GM10266 (cell line): ENCODE measurements around the gene FAM3B.

ENCODE experiments used
- DNase-seq: peaks from one replicate; pipeline ENCODE4 v3.0.0; 2012; ENCODE audit errors: extremely low spot score
- CTCF ChIP-seq: IDR thresholded peaks from 2 replicates; pipeline ENCODE4 v1.5.1; 2012; ENCODE audit warnings: mild to moderate bottlenecking, low read depth; ENCODE audit not compliant: control insufficient read depth, insufficient read depth; ENCODE audit errors: missing control alignments

Gene FAM3B

GRCh38 chr21:41345934-41346685 is 29.5 kb downstream of the FAM3B start:
- TF ChIP-seq CTCF, result no peak
- no peak for DNase-seq

GRCh38 chr21:41346758-41347157 is 30.2 kb downstream of the FAM3B start:
- no peak for DNase-seq
- no peak for TF ChIP-seq CTCF

- no peak for TF ChIP-seq CTCF
- no peak for DNase-seq
Observed at GRCh38 chr21:41348434-41348833, 31.8 kb downstream of the FAM3B start.

- no peak for TF ChIP-seq CTCF
Observed at GRCh38 chr21:41349126-41349525, 32.5 kb downstream of the FAM3B start.

GRCh38 chr21:41349619-41350390 is 33.2 kb downstream of the FAM3B start:
- TF ChIP-seq CTCF, result no peak
- no peak for DNase-seq

More at GRCh38 chr21:41349126-41349525, 32.5 kb downstream of the FAM3B start:
- DNase-seq, result no peak

GRCh38 chr21:41350436-41351155 is 34.0 kb downstream of the FAM3B start:
- TF ChIP-seq CTCF, result no peak
- no peak for DNase-seq
